ENCODE data around the gene PTGES. TPM values are rescaled to one million over a fixed set of nuclear protein-coding genes. Genes with fewer than 3 reads are reported as not detected.

The PTGES gene
- total and polyA plus RNA-seq, 9 of the 15 experiments (the other 6 are each of a cell fraction or from before 2014, with no cell fraction given), result 0.13 TPM; not detected in 8

DNA sequence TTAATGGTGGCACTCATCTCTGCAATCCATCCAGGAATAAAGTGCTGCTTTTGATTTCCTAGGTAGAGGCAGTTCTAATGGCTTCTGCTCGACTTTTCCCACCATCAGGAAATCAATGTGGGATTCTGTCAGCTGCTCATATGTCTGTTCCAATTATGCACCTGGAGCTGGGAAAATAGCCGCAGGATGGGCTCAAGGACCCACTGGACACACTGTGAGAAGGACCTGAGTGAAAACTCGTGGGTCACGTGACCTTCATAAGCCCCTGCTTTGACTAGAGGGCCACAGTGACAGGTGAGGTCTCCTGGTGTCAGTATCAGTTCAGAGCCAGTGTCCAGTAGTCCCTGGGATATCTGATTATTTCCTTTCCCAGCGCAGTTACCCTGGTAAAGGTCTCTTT, 17.9 kb upstream of the PTGES start:
- ATAC-seq (no peak), FAIRE-seq (no peak), DNase-seq (ENCODE audit: extremely low read depth in 1 of 4, low spot score in 3 of 4) (peak in 1 of 4 experiments; percentile 6)
- in situ Hi-C loops (cut with MboI) (no loop called here), intact Hi-C loops (cut with micrococcal nuclease) (no loop called here)
- Histone ChIP-seq H3K9ac (ENCODE audit: insufficient read depth in 1 of 2, low read depth in 2 of 2, low read length in 2 of 2) (peak overlapping the region in 1 of 2 experiments; percentile 30; a peak in 1 of 4 replicates), H3K36me3 (ENCODE audit: control insufficient read depth, insufficient read depth, low read length) (no peaks in the 10 kb centered on the region), H3K4me1 (replicated peaks in 1 of 2; ENCODE audit: control insufficient read depth in 2 of 2, insufficient read depth in 2 of 2, low read length in 2 of 2) (peaks cover 10 to 21% of the 10 kb centered on the region in 2 experiments; a peak in 4 of 5 replicates), H2AFZ (ENCODE audit: low read depth, low read length) (no peak overlapping the region), H3K4me3 (no peak overlapping the region), H3K27me3 (ENCODE audit: control insufficient read depth in 2 of 2, insufficient read depth in 2 of 2, low read length in 2 of 2) (no peaks in the 10 kb centered on the region), H3K4me2 (ENCODE audit: insufficient read depth, low read length) (no peak overlapping the region), H4K20me1 (replicated peaks; ENCODE audit: control insufficient read depth, insufficient read depth, low read length) (no peaks in the 10 kb centered on the region), H3K9me3 (replicated peaks; ENCODE audit: control insufficient read depth, insufficient read depth, low read depth, low read length) (no peaks in the 10 kb centered on the region), H3K79me2 (ENCODE audit: control insufficient read depth, insufficient read depth, low read length) (no peaks in the 10 kb centered on the region), H3K9me1 (ENCODE audit: control insufficient read depth, insufficient read depth, low read length) (peaks cover 4% of the 10 kb centered on the region), H3K27ac (ENCODE audit: extremely low read depth, low read depth, low read length) (no peak overlapping the region)
- CTCF ChIA-PET (ENCODE audit: low intra/inter-chr PET ratio), result no interaction called here
- BruUV-seq (replicated peaks), result no TSS peak
- whole genome bisulfite sequencing (ENCODE audit: insufficient coverage, low coverage, missing lambda C conversion rate), result 38% methylated on average over 5 of the region's 5 CpGs
- POLR2A ChIA-PET, result interaction anchor here (2.1 kb wide), 1 partner anchor 22 kb away, joined by 5 read pairs; no protein-coding TSS in a partner anchor
- TF ChIP-seq USF1 (CRISPR knock-in tag; IDR thresholded peaks at IDR 0.05), result peak; percentile 61
- no peak for TF ChIP-seq ETV6 (IDR thresholded peaks at IDR 0.05; ENCODE audit: borderline replicate concordance in 1 of 2, low read depth in 2 of 2, low read length in 1 of 2)
- TF ChIP-seq ETV6 (CRISPR knock-in tag; IDR thresholded peaks at IDR 0.05; ENCODE audit: borderline replicate concordance), result no peak
- no peak for TF ChIP-seq ZNF354B (CRISPR knock-in tag; IDR thresholded peaks at IDR 0.05)
- TF ChIP-seq POLR2AphosphoS5 (IDR thresholded peaks at IDR 0.05; ENCODE audit: control insufficient read depth, insufficient read depth, low read depth, low read length), result no peak
- TF ChIP-seq ZBTB40 (IDR thresholded peaks at IDR 0.05), result no peak
- TF ChIP-seq ZBTB40 (CRISPR knock-in tag; IDR thresholded peaks at IDR 0.05), result no peak
- no peak for TF ChIP-seq FOXJ2 (tag; IDR thresholded peaks at IDR 0.05)
- TF ChIP-seq ZNF3 (CRISPR knock-in tag; IDR thresholded peaks at IDR 0.05), result no peak
- peak; percentile 81 for TF ChIP-seq RAD51 (IDR thresholded peaks at IDR 0.05; ENCODE audit: borderline replicate concordance, low read depth)
- TF ChIP-seq MTA1 (IDR thresholded peaks at IDR 0.05; ENCODE audit: borderline replicate concordance), result no peak
- TF ChIP-seq CBFA2T2 (conservative IDR thresholded peaks at IDR 0.05), result peak; percentile 36; the same call in 1 of the 2 replicates
- no peak for TF ChIP-seq NBN (IDR thresholded peaks at IDR 0.05; ENCODE audit: low read depth)
- TF ChIP-seq TAF9B (IDR thresholded peaks at IDR 0.05; ENCODE audit: partially characterized antibody), result no peak
- TF ChIP-seq TAF7 (tag; IDR thresholded peaks at IDR 0.05), result no peak
- no peak for TF ChIP-seq NCOA4 (IDR thresholded peaks at IDR 0.05; ENCODE audit: partially characterized antibody)
